Measurements from ENCODE around the gene GRPR. TPM values are rescaled to one million over a fixed set of nuclear protein-coding genes. Genes with fewer than 3 reads are reported as not detected.

The GRPR gene
- polyA plus RNA-seq (2012; rRNA removed), result 1.2 and 2.8 TPM in 2 replicates
- polyA plus RNA-seq (2012; cell fraction: cytosol; rRNA removed), result 1.3 and 1.6 TPM in 2 replicates
- 1.0 and 2.0 TPM in 2 replicates for polyA plus RNA-seq (2012; cell fraction: nucleus; rRNA removed)

GRCh38 chrX:16123222-16123786 lies at the start of gene GRPR:
Gene GRPR, plus strand, starts transcription at chrX:16123565. Its CDS starts 389 bp downstream, at chrX:16123954.
- Histone ChIP-seq H3K4me1 (ENCODE audit: control insufficient read depth in 1 of 2, insufficient read depth in 2 of 2, low read depth in 1 of 2, low read length in 1 of 2) (peaks cover 0 to 2% of the 10 kb centered on the region in 2 experiments; a peak in 2 of 4 replicates), H3K36me3 (replicated peaks in 1 of 2; ENCODE audit: control insufficient read depth in 1 of 2, insufficient read depth in 2 of 2, low read length in 1 of 2) (no peaks in the 10 kb centered on the region), H3K4me3 (ENCODE audit: low read depth in 2 of 2, low read length in 1 of 2) (peak within 1 kb of the TSS in 1 of 2 experiments; percentile 7; a peak in 1 of 4 replicates), H3K27me3 (ENCODE audit: insufficient read depth) (no peaks in the 10 kb centered on the region), H3K27ac (ENCODE audit: low read depth in 2 of 2, low read length in 1 of 2) (no peak within 1 kb of the TSS), H3K9ac (no peak within 1 kb of the TSS; the same call in 1 of the 2 replicates), H3K79me2 (ENCODE audit: insufficient read depth) (no peaks in the 10 kb centered on the region), H3K9me2 (no peaks in the 10 kb centered on the region), H2AFZ (ENCODE audit: low read depth) (peak within 1 kb of the TSS; percentile 88), H4K20me1 (ENCODE audit: insufficient read depth) (no peaks in the 10 kb centered on the region), H3F3A (replicated peaks; ENCODE audit: insufficient read depth) (no peaks in the 10 kb centered on the region), H3K9me3 (no peaks in the 10 kb centered on the region), H3K4me2 (peak within 1 kb of the TSS; percentile 72; the same call in 1 of the 2 replicates)
- ChIA-PET CTCF (interaction anchor here (0.6 to 2.5 kb wide), 24 partner anchors 8 to 572 kb away, joined by 3 to 11 read pairs (median 4); partner anchors contain the start of gene AP1S2), POLR2A (no interaction called here)
- 0% methylated on average over 6 of the region's 6 CpGs for WGBS (ENCODE audit: low lambda C conversion rate)
- peak; percentile 63 for DNase-seq
- TF ChIP-seq MAX (IDR thresholded peaks at IDR 0.05; ENCODE audit: low read depth), result peak; percentile 19; the same call in 1 of the 2 replicates
- TF ChIP-seq ZBTB33 (IDR thresholded peaks at IDR 0.05; ENCODE audit: borderline replicate concordance, low read depth), result no peak
- 0 out of 2 replicates have a peak, but pooled peaks have one; percentile 24 for TF ChIP-seq MXI1 (IDR thresholded peaks at IDR 0.05; ENCODE audit: low read depth, low read length)
- no peak for TF ChIP-seq FOXM1 (IDR thresholded peaks at IDR 0.05; ENCODE audit: low read depth)
- peak; percentile 90 for TF ChIP-seq SMC3 (IDR thresholded peaks at IDR 0.05; ENCODE audit: low read depth, low read length)
- no peak for TF ChIP-seq POLR2AphosphoS5 (IDR thresholded peaks at IDR 0.05; ENCODE audit: low read depth, low read length)
- TF ChIP-seq FOSL2 (IDR thresholded peaks at IDR 0.05; ENCODE audit: borderline replicate concordance, low read depth), result no peak
- TF ChIP-seq RFX5 (IDR thresholded peaks at IDR 0.05; ENCODE audit: low read length), result peak; percentile 90
- peak; percentile 83 for TF ChIP-seq RAD21 (IDR thresholded peaks at IDR 0.05; ENCODE audit: low read length)
- TF ChIP-seq CTCF (IDR thresholded peaks at IDR 0.05), result peak; percentile 96

- Histone ChIP-seq H3F3A (replicated peaks; ENCODE audit: insufficient read depth) (no peaks in the 10 kb centered on the region), H3K4me1 (ENCODE audit: control insufficient read depth in 1 of 2, insufficient read depth in 2 of 2, low read depth in 1 of 2, low read length in 1 of 2) (no peaks in the 10 kb centered on the region; a peak in 1 of 4 replicates), H3K9ac (no peak overlapping the region), H2AFZ (ENCODE audit: low read depth) (no peak overlapping the region), H3K27ac (ENCODE audit: low read depth in 2 of 2, low read length in 1 of 2) (no peak overlapping the region), H3K4me2 (no peak overlapping the region), H3K27me3 (ENCODE audit: insufficient read depth) (no peaks in the 10 kb centered on the region), H3K4me3 (ENCODE audit: low read depth in 2 of 2, low read length in 1 of 2) (no peak overlapping the region), H3K9me2 (no peaks in the 10 kb centered on the region), H3K36me3 (replicated peaks in 1 of 2; ENCODE audit: control insufficient read depth in 1 of 2, insufficient read depth in 2 of 2, low read length in 1 of 2) (no peaks in the 10 kb centered on the region), H3K79me2 (ENCODE audit: insufficient read depth) (no peaks in the 10 kb centered on the region), H4K20me1 (ENCODE audit: insufficient read depth) (no peaks in the 10 kb centered on the region), H3K9me3 (peaks cover 9% of the 10 kb centered on the region; the same call in 1 of the 2 replicates)
- 12% methylated on average over 1 of the region's 1 CpG for WGBS (ENCODE audit: low lambda C conversion rate)
- ChIA-PET POLR2A (no interaction called here), CTCF (no interaction called here)
- TF ChIP-seq PBX3 (IDR thresholded peaks at IDR 0.05) (no peak), REST (IDR thresholded peaks at IDR 0.05; ENCODE audit: low read depth, low read length) (peak; percentile 65; the same call in 1 of the 2 replicates)
- DNase-seq, result no peak
These were observed 48.3 kb upstream of the GRPR start for GRCh38 chrX:16075087-16075486.
